IMR-90 (cell line): ENCODE results near the gene TTC1. TPM values are rescaled to one million over a fixed set of nuclear protein-coding genes. Genes with fewer than 3 reads are reported as not detected.

ENCODE experiments used
- ATAC-seq: fragments of 200-7000 bp; cut with Tn5 transposase; 2 replicates; pipeline ENCODE4 v1.9.1; 2020; ENCODE audit warnings: low read depth, mild to moderate bottlenecking, moderate library complexity
- BruUV-seq: library from RNA; stranded (reverse); fragments of 400-500 nt; replicated peaks from 2 replicates; lab custom pipeline; 2021; lab: Mats Ljungman, UMichigan
- CTCF ChIA-PET: fragments of 300-600 bp; formaldehyde crosslinking; extraction: SDS; loops from one replicate; lab custom pipeline; 2021; ENCODE audit warnings: antibody characterized with exemption; lab: Yijun Ruan, JAX
- POLR2A ChIA-PET: fragments of 300-600 bp; sonication (Branson Sonifier 250); formaldehyde crosslinking; loops from one replicate; lab custom pipeline; 2022; ENCODE audit warnings: antibody characterized with exemption; ENCODE audit not compliant: unreplicated experiment; lab: Charles Lee
- DNase-seq: peaks from one replicate; pipeline ENCODE4 v3.0.0; 2013
- H2AFZ ChIP-seq: replicated peaks from 2 replicates; pipeline ENCODE3; 2013; ENCODE audit warnings: low read length, mild to moderate bottlenecking; ENCODE audit not compliant: poor library complexity
- H2AK5ac ChIP-seq: 2 replicates; pipeline ENCODE4 v1.6.1; 2013; ENCODE audit warnings: low read depth, low read length, inconsistent platforms
- H2AK9ac ChIP-seq: replicated peaks from 2 replicates; pipeline ENCODE3; 2013; ENCODE audit warnings: mild to moderate bottlenecking, low read depth, low read length, moderate library complexity; ENCODE audit not compliant: poor library complexity
- H2BK120ac ChIP-seq: 2 replicates; pipeline ENCODE4 v1.6.1; 2013; ENCODE audit warnings: low read depth, low read length, inconsistent platforms
- H2BK15ac ChIP-seq: 3 replicates; pipeline ENCODE4 v1.6.1; 2013; ENCODE audit warnings: low read depth, low read length, inconsistent platforms
- H2BK20ac ChIP-seq: 2 replicates; pipeline ENCODE4 v1.6.1; 2013; ENCODE audit warnings: low read depth, mild to moderate bottlenecking, inconsistent platforms, low read length, moderate library complexity
- H2BK5ac ChIP-seq: 2 replicates; pipeline ENCODE4 v1.6.1; 2013; ENCODE audit warnings: mild to moderate bottlenecking, low read depth, low read length, inconsistent platforms; ENCODE audit not compliant: poor library complexity, severe bottlenecking
- H3K14ac ChIP-seq: replicated peaks from 2 replicates; pipeline ENCODE4 v1.6.1; 2013; ENCODE audit warnings: low read depth, low read length, inconsistent platforms
- H3K18ac ChIP-seq: 2 replicates; pipeline ENCODE4 v1.6.1; 2013; ENCODE audit warnings: low read depth, low read length, control low read depth
- H3K23ac ChIP-seq: 2 replicates; pipeline ENCODE4 v1.6.1; 2013; ENCODE audit warnings: low read depth, low read length, inconsistent platforms
- H3K27ac ChIP-seq: 2 replicates; pipeline ENCODE4 v1.5.1; 2013; ENCODE audit warnings: mild to moderate bottlenecking, control low read depth, low read length; ENCODE audit not compliant: insufficient read depth
- H3K27me3 ChIP-seq: 2 replicates; pipeline ENCODE4 v1.6.1; 2013; ENCODE audit warnings: low read length; ENCODE audit not compliant: control insufficient read depth, insufficient read depth
- H3K36me3 ChIP-seq: 2 replicates; pipeline ENCODE4 v1.6.1; 2013; ENCODE audit warnings: low read length, mixed read lengths; ENCODE audit not compliant: control insufficient read depth, insufficient read depth
- H3K4ac ChIP-seq: 2 replicates; pipeline ENCODE4 v1.6.1; 2013; ENCODE audit warnings: low read depth, low read length, inconsistent platforms
- H3K4me1 ChIP-seq: 2 replicates; pipeline ENCODE4 v1.6.1; 2013; ENCODE audit warnings: low read length, mixed read lengths; ENCODE audit not compliant: control insufficient read depth, insufficient read depth
- H3K4me2 ChIP-seq: 2 replicates; pipeline ENCODE4 v1.6.1; 2013; ENCODE audit warnings: low read depth, mild to moderate bottlenecking, control low read depth, low read length, moderate library complexity
- H3K4me3 ChIP-seq: 2 replicates; pipeline ENCODE4 v1.5.1; 2013; ENCODE audit warnings: low read depth, mild to moderate bottlenecking, control low read depth, low read length, moderate library complexity; ENCODE audit not compliant: insufficient read depth
- H3K56ac ChIP-seq: 2 replicates; pipeline ENCODE4 v1.6.1; 2013; ENCODE audit warnings: low read length, inconsistent platforms; ENCODE audit not compliant: insufficient read depth; ENCODE audit errors: extremely low read depth
- H3K79me1 ChIP-seq, 2 experiments: 2 replicates each; pipeline ENCODE4 v1.6.1; 2013; ENCODE audit warnings: low read length in 2 of 2, inconsistent platforms in 1 of 2, low read depth in 1 of 2
- H3K9ac ChIP-seq: 2 replicates; pipeline ENCODE4 v1.6.1; 2013; ENCODE audit warnings: low read depth, low read length, control low read depth
- H3K9me1 ChIP-seq: 2 replicates; pipeline ENCODE4 v1.6.1; 2013; ENCODE audit warnings: low read length, inconsistent platforms; ENCODE audit not compliant: insufficient read depth
- H3K9me3 ChIP-seq: 2 replicates; pipeline ENCODE4 v1.6.1; 2013; ENCODE audit warnings: low read length; ENCODE audit not compliant: control insufficient read depth, insufficient read depth
- H4K20me1 ChIP-seq: 2 replicates; pipeline ENCODE4 v1.6.1; 2013; ENCODE audit warnings: low read length, inconsistent platforms; ENCODE audit not compliant: insufficient read depth
- H4K5ac ChIP-seq: 2 replicates; pipeline ENCODE4 v1.6.1; 2013; ENCODE audit warnings: mild to moderate bottlenecking, low read depth, low read length, control low read depth
- H4K8ac ChIP-seq, 2 experiments: 2 replicates each; pipeline ENCODE4 v1.6.1; 2013; ENCODE audit warnings: low read depth in 2 of 2, low read length in 2 of 2, control low read depth in 1 of 2, inconsistent platforms in 1 of 2
- H4K91ac ChIP-seq: 2 replicates; pipeline ENCODE4 v1.6.1; 2013; ENCODE audit warnings: low read depth, low read length, inconsistent platforms; ENCODE audit not compliant: insufficient read depth
- BHLHE40 ChIP-seq: fragments of 150-350 bp; IDR thresholded peaks from 2 replicates; pipeline ENCODE4 v1.6.1; 2016; ENCODE audit warnings: mild to moderate bottlenecking, low read depth, low read length
- CEBPB ChIP-seq: IDR thresholded peaks from 2 replicates; pipeline ENCODE4 v1.6.1; 2012; ENCODE audit warnings: low read depth, low read length, improper control_type of control experiment
- MAFK ChIP-seq: IDR thresholded peaks from 2 replicates; pipeline ENCODE4 v1.6.1; 2012; ENCODE audit warnings: low read depth, low read length, improper control_type of control experiment
- MAZ ChIP-seq: IDR thresholded peaks from 2 replicates; pipeline ENCODE4 v1.6.1; 2012; ENCODE audit warnings: low read depth, mild to moderate bottlenecking, low read length, improper control_type of control experiment, moderate library complexity, borderline replicate concordance
- MXI1 ChIP-seq: IDR thresholded peaks from 2 replicates; pipeline ENCODE4 v1.6.1; 2012; ENCODE audit warnings: low read depth, mild to moderate bottlenecking, low read length, moderate library complexity, borderline replicate concordance
- NFE2L2 ChIP-seq: fragments of 150-350 bp; IDR thresholded peaks from 2 replicates; pipeline ENCODE4 v1.6.1; 2016; ENCODE audit warnings: low read depth, mild to moderate bottlenecking, low read length
- POLR2A ChIP-seq: IDR thresholded peaks from 2 replicates; pipeline ENCODE4 v1.6.1; 2012; ENCODE audit warnings: mild to moderate bottlenecking, low read depth, low read length
- RAD21 ChIP-seq: IDR thresholded peaks from 2 replicates; pipeline ENCODE4 v1.6.1; 2012; ENCODE audit warnings: low read length, improper control_type of control experiment
- RFX5 ChIP-seq: IDR thresholded peaks from 2 replicates; pipeline ENCODE4 v1.8.0; 2012; ENCODE audit warnings: low read depth, mild to moderate bottlenecking, low read length, moderate library complexity
- SMC3 ChIP-seq: fragments of 150-350 bp; IDR thresholded peaks from 2 replicates; pipeline ENCODE4 v1.6.1; 2016; ENCODE audit warnings: low read depth, mild to moderate bottlenecking, antibody characterized with exemption, low read length, moderate library complexity
- WGBS, 2 experiments: methylation state at CpG; one replicate each; pipeline versions ENCODE4 v1.1.5 to v1.1.7; 2013; ENCODE audit warnings: missing lambda C conversion rate in 2 of 2; ENCODE audit not compliant: insufficient read length in 1 of 2; ENCODE audit errors: extremely low coverage in 2 of 2; 5-methylcytosine and 5-hydroxymethylcytosine counted together
- dilution Hi-C: fragments of 300-500 bp; cut with HindIII; formaldehyde crosslinking; loops from one replicate; pipeline ENCODE4 v1.14.3; 2018; ENCODE audit warnings: low sequenced_read_pairs; ENCODE audit not compliant: unreplicated experiment
- in situ Hi-C: fragments of 300-500 bp; cut with MboI; formaldehyde crosslinking; loops from 3 replicates; pipeline ENCODE4 v1.14.3; 2019; ENCODE audit warnings: low sequenced_read_pairs, inconsistent platforms, mixed read lengths
- intact Hi-C: fragments of 100-400 bp; cut with micrococcal nuclease; formaldehyde crosslinking; loops from 2 replicates; pipeline ENCODE4 v1.10.0; 2022
- polyA plus RNA-seq, 3 experiments: library from polyadenylated mRNA; depleted of rRNA; stranded (reverse); fragments of >200 nt; gene quantifications; 2 replicates each; pipeline ENCODE4 v1.2.3, GENCODE V29; 2012; ENCODE audit warnings: low replicate concordance in 1 of 3
- total RNA-seq: library from RNA; depleted of rRNA; stranded (reverse); fragments of >200 nt; gene quantifications from 2 replicates; pipeline ENCODE4 v1.2.3, GENCODE V29; 2012
- TF ChIP-seq, protein P1 (sequence below): fragments of 150-350 bp; IDR thresholded peaks from 2 replicates; pipeline ENCODE4 v1.6.1; 2017; ENCODE audit warnings: mild to moderate bottlenecking, antibody characterized with exemption, low read length, low read depth

Gene TTC1
- total and polyA plus RNA-seq, 2 of the 4 experiments (the other 2 are of a cell fraction), result 23.1 to 41.1 TPM

DNA sequence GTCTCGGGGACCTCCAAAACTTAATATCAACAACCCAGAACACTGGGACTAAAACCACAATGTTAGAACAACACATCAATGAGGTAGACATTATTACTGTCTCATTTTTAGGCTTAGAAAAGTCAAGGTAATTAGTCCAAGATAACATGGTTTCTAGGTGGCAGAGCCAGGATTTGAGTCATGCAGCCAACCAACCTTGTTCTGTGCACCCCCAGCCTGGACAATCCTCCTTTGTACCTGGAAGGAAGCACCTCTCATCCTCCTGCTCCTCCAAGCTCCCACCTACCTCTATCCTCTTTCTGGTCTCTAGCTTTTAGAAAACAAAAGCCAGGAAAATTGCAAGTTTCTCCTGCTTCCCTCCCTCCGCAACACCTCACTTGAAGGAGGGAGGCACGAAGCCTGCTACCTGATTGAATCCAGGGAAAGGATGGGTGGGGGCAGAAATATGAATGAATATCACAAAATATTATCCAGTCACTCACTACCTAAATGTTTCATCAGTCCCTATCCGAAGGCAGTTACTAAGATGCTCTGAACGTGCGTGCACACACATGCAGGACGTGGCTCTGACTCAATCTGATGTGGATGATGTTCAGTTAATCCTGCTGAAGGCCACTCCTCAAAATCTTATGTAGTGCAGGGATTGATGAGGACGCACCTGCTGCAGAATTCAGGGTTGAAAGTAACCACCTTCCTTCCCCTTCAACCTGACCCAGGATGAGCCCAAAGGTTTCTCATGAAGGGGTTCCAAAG is 26.3 kb upstream of the TTC1 start:
- Histone ChIP-seq H3K23ac (no peak overlapping the region), H4K20me1 (no peaks in the 10 kb centered on the region), H3K27me3 (peaks cover 4% of the 10 kb centered on the region), H4K91ac (peak overlapping the region; percentile 28; the same call in 1 of the 2 replicates), H3K4me2 (no peak overlapping the region), H3K9me1 (peaks cover 8% of the 10 kb centered on the region), H2AK5ac (peak overlapping the region; percentile 48; the same call in 1 of the 2 replicates), H2BK15ac (0 out of 3 replicates have a peak overlapping the region, but pooled peaks have one; percentile 19), H3K36me3 (no peaks in the 10 kb centered on the region), H3K9me3 (no peaks in the 10 kb centered on the region), H2BK120ac (peak overlapping the region; percentile 61; the same call in 1 of the 2 replicates), H3K14ac (peak overlapping the region; percentile 5; the same call in 1 of the 2 replicates), H3K4me1 (peaks cover 5% of the 10 kb centered on the region; the same call in 1 of the 2 replicates), H3K56ac (no peak overlapping the region), H3K27ac (no peak overlapping the region), H2AK9ac (no peak overlapping the region), H2BK20ac (peak overlapping the region; percentile 60), H2AFZ (peak overlapping the region; percentile 40), H3K18ac (no peak overlapping the region; the same call in 1 of the 2 replicates), H3K4me3 (no peak overlapping the region), H3K79me1 (no peaks in the 10 kb centered on the region), H4K8ac (0 out of 4 replicates have a peak overlapping the region, but pooled peaks of 1 of the 2 experiments have one; percentile 6), H4K5ac (no peak overlapping the region), H3K9ac (no peak overlapping the region), H3K4ac (peak overlapping the region; percentile 24; the same call in 1 of the 2 replicates), H2BK5ac (no peak overlapping the region)
- no TSS peak for BruUV-seq
- POLR2A ChIA-PET, result no interaction called here
- ATAC-seq (no peak), DNase-seq (no peak)
- dilution Hi-C loops (no loop called here), intact Hi-C loops (loop anchor here (5.0 kb wide), 1 partner anchor 400 kb away; no protein-coding TSS in a partner anchor), in situ Hi-C loops (loop anchor here (10.0 kb wide), 1 partner anchor 698 kb away; no protein-coding TSS in a partner anchor)
- WGBS, 2 experiments, result no CpG with 5 or more reads among the region's 8 CpGs
- no peak for TF ChIP-seq SMC3
- no peak for TF ChIP-seq NFE2L2
- TF ChIP-seq RAD21, result no peak
- no peak for TF ChIP-seq POLR2A
- TF ChIP-seq RFX5, result no peak
- TF ChIP-seq, protein P1, sequence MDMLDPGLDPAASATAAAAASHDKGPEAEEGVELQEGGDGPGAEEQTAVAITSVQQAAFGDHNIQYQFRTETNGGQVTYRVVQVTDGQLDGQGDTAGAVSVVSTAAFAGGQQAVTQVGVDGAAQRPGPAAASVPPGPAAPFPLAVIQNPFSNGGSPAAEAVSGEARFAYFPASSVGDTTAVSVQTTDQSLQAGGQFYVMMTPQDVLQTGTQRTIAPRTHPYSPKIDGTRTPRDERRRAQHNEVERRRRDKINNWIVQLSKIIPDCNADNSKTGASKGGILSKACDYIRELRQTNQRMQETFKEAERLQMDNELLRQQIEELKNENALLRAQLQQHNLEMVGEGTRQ, result no peak
- TF ChIP-seq CEBPB, result no peak
- no peak for TF ChIP-seq MXI1
- TF ChIP-seq BHLHE40, result no peak
- TF ChIP-seq MAZ, result no peak
- TF ChIP-seq MAFK, result no peak
- CTCF ChIA-PET, result no interaction called here
